Non-pigmented ciliary epithelial cell (primary cell): ENCODE data around the gene RTN4RL1.
"Not testable (repeated sequence)": the region's sequence is repeated elsewhere in the genome, so short reads cannot be mapped to it uniquely, and the experiment has no call there.

Experiments used
- DNase-seq: peaks from one replicate; pipeline ENCODE4 v3.0.0-alpha.2; 2010; ENCODE audit warnings: low read depth

The RTN4RL1 gene

GRCh38 chr17:2003525-2003924 lies 21.6 kb downstream of the RTN4RL1 start:
- no peak for DNase-seq

- DNase-seq = no peak
These were observed 22.3 kb downstream of the RTN4RL1 start for GRCh38 chr17:2002767-2003329.

- no peak for DNase-seq
These were observed 25.4 kb downstream of the RTN4RL1 start for GRCh38 chr17:1999557-2000251.

DNA sequence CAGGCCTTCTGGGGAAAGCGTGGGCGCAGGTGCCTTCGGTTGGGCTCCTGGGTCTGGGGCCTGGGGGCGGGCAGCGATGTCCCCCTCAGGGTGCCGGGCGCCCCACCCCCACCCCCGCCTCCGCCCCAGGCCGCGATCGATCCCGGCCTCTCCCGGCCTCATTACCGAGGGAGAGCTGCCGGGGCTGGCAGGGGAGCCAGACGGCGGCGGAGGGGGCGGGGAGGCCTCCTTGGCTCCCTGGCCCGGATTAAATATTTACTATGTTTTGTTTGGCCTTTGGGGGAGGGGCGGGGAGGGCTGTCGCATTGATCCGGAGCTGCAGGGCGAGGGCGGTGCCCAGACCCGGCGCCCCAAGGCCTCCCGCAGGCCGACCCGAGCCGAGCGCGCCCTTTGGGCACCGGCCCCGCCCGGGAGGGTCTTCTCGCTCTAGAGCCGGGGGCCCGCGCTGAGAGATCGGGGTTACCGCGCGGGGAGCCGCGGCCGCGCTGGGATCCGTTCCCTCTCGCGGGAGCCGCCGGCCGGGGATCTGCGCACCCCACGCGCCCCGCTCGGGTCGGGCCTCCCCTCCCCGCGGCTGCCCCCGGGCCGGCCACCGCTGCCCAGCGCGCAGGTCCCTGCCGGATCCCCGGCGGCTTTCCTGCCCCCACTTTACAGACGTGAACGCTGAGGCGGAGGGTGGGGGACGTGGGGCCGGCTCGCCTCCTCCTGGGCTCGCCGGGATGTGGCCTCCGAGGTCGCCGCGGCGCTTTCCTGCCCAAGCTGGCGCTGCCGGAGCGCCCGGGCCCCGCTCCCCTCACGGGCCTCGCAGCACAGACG lies 27.0 kb downstream of the RTN4RL1 start:
- DNase-seq = no peak

GRCh38 chr17:1997289-1997926 lies 27.7 kb downstream of the RTN4RL1 start:
- DNase-seq = no peak

DNA sequence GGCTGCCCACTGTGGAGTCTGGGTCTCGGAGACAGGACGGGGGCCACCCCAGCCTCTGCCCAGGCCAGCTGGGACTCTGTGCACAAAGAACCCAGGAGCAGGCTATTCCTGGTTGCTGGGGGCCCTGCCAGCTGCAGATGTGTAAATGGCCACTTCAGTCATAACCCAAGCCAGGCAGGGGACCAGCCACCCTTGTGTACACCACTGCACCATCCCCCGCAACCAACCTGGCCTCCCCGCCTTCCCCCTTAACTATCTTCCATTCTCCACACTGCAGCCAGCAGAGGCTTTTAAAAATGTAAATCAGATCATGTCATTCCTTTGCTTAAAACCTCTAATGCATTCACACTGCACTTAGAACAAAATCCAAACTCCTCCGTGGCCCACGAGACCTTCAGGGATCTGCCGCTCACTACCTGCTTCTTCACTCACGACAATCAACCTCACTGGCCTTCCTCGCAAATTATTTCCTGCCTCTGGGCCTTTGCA lies 28.3 kb downstream of the RTN4RL1 start:
- DNase-seq = no peak

- DNase-seq = no peak
These were observed 29.0 kb downstream of the RTN4RL1 start for GRCh38 chr17:1995907-1996799.

DNA sequence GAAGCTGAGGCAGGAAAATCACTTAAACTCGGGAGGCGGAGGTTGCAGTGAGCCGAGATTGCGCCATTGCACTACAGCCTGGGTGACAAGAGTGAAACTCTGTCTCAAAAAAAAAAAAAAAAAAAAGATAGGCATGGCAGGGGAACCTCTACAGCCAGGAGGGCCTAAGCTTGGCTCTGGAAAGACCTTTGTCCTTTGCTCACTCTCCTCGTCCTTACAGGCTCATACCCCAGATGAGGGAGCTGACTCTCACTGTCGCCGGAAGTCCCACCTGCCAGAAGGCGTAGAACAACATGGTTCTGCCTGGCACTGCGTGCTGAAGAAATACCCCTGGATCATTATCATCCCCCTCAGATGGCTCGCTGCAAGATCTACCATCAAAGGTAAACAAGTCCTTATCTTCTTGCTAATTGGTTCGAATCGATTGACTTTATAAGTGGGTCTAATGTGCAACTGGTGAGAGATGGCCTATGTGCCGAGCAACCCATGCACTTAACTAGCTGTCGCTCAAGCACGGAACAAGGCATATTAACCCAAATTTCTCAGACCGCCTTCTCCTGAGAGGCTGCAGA lies 29.7 kb downstream of the RTN4RL1 start:
- no peak for DNase-seq

GRCh38 chr17:1994707-1995106 lies 30.4 kb downstream of the RTN4RL1 start:
- DNase-seq = no peak

GRCh38 chr17:1992541-1992940 lies 32.6 kb downstream of the RTN4RL1 start:
- no peak for DNase-seq

- DNase-seq = peak; percentile 20
These were observed 36.0 kb downstream of the RTN4RL1 start for GRCh38 chr17:1989135-1989534.

DNA sequence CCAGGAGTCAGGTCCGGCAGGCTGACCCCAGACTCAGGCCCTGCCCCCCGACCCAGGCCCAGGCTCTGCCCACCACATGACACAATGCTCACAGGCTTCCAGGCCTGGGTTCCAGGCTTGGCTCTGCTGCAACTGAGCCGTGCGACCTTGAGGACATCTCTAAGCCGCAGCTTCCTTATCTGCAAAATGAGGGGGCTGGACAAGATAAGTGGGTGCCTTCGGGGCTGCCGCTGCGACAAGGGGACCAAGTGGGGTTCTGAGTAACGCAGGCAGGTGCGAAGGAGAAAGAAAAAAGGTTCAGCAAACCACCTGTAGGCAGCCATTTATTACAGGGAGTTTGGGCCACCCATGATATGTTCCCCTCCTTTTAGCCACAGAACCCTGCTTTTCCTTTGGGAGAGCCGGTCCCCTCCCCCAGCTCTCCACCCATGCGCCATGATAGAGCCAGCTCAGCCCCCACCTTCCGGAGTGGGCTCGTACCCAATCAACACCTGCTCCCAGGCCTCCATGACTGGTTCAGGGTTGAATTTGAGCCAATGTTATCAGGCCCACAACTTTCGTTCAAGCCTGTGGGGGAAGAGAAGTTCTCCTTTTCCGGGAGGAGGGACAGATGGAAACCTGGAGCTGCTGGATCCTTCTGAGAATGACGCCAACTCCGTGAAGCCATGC lies 38.2 kb downstream of the RTN4RL1 start:
- no peak for DNase-seq

DNA sequence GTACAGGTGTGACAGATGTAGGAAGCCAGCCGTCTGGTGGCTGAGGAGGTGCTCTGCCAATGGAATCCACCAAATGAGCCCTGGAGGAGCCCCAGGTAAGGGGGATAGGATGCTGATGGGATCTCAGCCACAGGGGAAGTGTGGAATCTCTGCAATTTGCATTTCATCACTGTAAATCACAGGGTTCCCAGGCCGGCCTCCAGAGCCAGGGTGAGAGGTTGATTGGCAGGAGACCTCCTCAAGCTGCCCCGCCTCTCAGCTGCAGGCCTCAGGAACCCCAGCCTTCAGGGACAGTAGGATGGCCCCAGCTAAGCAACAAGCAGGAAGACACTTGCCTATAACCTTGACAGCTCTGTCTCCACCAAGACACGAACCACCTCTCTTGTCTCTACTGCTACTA lies 39.4 kb downstream of the RTN4RL1 start:
- DNase-seq = no peak

GRCh38 chr17:1985093-1985492 lies 40.0 kb downstream of the RTN4RL1 start:
- no peak for DNase-seq

GRCh38 chr17:1982793-1983366 lies 42.3 kb downstream of the RTN4RL1 start:
- not testable (repeated sequence) for DNase-seq

- DNase-seq = no peak
These were observed 44.4 kb downstream of the RTN4RL1 start for GRCh38 chr17:1980665-1981250.

DNA sequence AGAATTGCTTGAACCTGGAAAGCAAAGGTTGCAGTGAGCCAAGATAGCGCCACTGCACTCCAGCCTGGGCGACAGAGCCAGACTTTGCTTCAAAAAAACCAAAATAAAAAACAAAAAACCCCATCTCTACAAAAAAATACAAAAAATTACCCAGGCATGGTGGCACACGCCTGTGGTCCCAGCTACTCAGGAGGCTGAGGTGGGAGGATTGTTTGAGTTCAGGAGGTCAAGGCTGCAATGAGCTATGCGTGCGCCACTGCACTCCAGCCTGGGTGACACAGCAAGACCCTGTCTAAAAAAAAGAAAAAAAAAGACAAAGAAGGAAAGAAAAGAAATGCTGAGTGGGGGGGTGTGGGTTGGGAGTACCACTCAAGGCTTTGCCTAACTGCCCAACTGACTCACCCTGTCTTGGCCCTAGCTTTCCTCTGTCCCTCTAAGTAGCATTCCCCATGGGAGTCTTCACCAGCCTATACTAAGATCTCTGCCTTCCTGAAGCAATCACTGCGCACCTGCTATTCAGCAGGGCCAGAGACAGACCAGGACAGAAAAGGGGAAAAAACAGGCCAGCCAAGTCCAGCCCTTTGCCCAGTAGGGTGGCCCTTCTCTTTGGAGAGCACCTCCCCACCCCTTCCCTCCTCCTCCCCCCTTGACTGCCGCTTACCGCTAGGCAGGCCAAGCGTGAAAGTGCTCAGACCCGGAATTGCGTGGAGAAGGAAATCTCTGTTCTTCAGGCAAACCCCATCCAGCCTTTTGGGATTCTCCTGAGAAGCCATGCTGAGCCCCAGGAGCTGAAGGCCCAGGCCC lies 45.8 kb downstream of the RTN4RL1 start:
- DNase-seq = no peak

DNA sequence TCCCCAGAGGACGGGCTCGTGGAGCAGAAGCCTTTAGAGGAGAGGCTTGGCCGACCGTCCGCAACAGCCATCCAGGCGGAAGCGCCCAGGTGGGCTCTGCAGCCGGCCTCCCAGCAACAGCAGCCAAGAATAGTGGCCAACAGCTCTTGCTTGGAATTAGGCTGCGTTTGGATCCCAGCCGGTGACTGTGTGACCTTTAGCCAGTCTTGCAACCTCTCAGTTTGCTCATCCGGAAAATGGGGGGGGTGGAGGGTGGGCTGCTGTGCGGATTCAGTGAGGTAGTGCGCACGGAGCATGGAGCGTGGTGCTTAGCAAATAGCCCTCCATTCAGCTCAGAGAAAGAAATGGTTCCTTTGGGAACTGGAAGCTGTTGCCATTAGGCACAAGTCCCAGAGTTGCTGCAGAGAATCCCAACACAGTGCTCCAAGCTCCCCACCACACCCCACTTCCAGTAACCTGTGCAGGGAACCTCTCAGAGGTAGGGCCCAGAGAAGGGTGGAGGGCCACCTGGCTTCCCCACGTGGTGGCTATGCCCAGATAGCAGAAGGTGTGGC lies 46.7 kb downstream of the RTN4RL1 start:
- no peak for DNase-seq
